ENCODE results near the gene CD37. TPM values are rescaled to one million over a fixed set of nuclear protein-coding genes. Genes with fewer than 3 reads are reported as not detected.

The CD37 gene
- total and polyA plus RNA-seq, 10 of the 15 experiments (the other 5 are each of a cell fraction or from before 2014, with no cell fraction given), result 34.1 to 359 (median 108) TPM

DNA sequence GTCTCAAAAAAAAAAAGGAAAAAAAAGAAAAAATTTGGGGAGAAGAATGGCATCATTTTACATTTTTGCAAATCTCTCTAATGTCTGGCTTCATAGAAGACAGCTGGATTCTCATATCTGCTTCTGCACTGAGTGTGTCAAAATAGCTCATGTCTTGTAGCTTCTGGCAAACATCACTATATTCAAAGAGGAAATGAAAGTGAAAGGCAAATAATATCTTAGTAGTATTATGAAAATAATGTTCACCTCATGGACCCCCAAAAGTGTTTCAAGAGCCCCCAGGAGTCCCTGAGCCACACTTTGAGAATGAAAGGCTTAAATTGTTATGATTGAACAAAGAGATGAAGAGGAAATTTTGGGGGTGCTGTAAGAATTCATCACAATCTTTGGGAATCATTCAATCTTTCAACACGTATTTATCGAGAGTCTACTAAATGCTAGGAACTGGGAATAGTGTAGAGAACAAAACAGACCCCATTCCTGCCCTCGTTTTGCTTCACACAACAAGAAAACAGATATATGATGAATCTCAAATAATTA is 9.0 kb upstream of the CD37 start:
- ATAC-seq, result peak; percentile 60
- WGBS (ENCODE audit: insufficient coverage, insufficient replicate concordance, low lambda C conversion rate, missing lambda C conversion rate), result 38% methylated on average over 3 of the region's 3 CpGs
- Histone ChIP-seq H2AFZ (ENCODE audit: control insufficient read depth, low read depth, low read length) (peak overlapping the region; percentile 72), H3K79me2 (ENCODE audit: control insufficient read depth, insufficient read depth, low read length) (no peaks in the 10 kb centered on the region; the same call in 1 of the 2 replicates), H3K4me3 (no peak overlapping the region; the same call in 1 of the 2 replicates), H3K4me2 (ENCODE audit: control insufficient read depth, insufficient read depth) (peak overlapping the region; percentile 72), H3K4me1 (ENCODE audit: control insufficient read depth, insufficient read depth, low read length) (peaks cover 49% of the 10 kb centered on the region), H4K20me1 (ENCODE audit: control insufficient read depth, insufficient read depth) (no peaks in the 10 kb centered on the region), H3K9ac (ENCODE audit: control insufficient read depth, insufficient read depth, low read length) (no peak overlapping the region), H3K27ac (ENCODE audit: control insufficient read depth, insufficient read depth) (peak overlapping the region; percentile 87), H3K9me3 (replicated peaks; ENCODE audit: control insufficient read depth, insufficient read depth, low read length) (peaks cover 3% of the 10 kb centered on the region; the same call in 2 of the 3 replicates), H3K27me3 (replicated peaks in 1 of 2; ENCODE audit: control insufficient read depth in 2 of 2, insufficient read depth in 2 of 2, low read length in 1 of 2) (no peaks in the 10 kb centered on the region), H3K36me3 (ENCODE audit: control insufficient read depth in 2 of 2, insufficient read depth in 2 of 2, low read length in 1 of 2) (no peaks in the 10 kb centered on the region)
- intact Hi-C loops (cut with micrococcal nuclease; ENCODE audit: unreplicated experiment) (no loop called here), in situ Hi-C loops (cut with MboI) (no loop called here)
- no peak for FAIRE-seq
- no peak for DNase-seq (ENCODE audit: low read depth, low spot score)
- ChIA-PET CTCF (interaction anchor here (0.6 to 2.7 kb wide), 16 partner anchors 8 to 316 kb away, joined by 3 to 12 read pairs (median 4); no protein-coding TSS in a partner anchor), SMC1A (ENCODE audit: uncharacterized antibody, unreplicated experiment) (interaction anchor here (0.6 to 1.8 kb wide), 7 partner anchors 8 to 49 kb away, joined by 3 to 11 read pairs (median 5); partner anchors contain the start of gene CD37), RAD21 (ENCODE audit: unreplicated experiment) (interaction anchor here (0.7 to 1.8 kb wide), 12 partner anchors 9 to 100 kb away, joined by 3 to 15 read pairs (median 4); partner anchors contain the start of gene CD37), POLR2A (interaction anchor here (0.5 to 2.7 kb wide), 8 partner anchors 10 to 333 kb away, joined by 3 to 24 read pairs (median 4); partner anchors contain the start of genes ALDH16A1, CD37, GYS1 and KASH5)
- no TSS peak for BruUV-seq (replicated peaks)
- TF ChIP-seq MYB (IDR thresholded peaks at IDR 0.05; ENCODE audit: borderline replicate concordance, low read depth, low read length) (no peak), ZNF24 (IDR thresholded peaks at IDR 0.05) (peak; percentile 56; the same call in 1 of the 2 replicates), ATF7 (IDR thresholded peaks at IDR 0.05; ENCODE audit: low read depth) (peak; percentile 55; the same call in 1 of the 2 replicates), YY1 (IDR thresholded peaks at IDR 0.05; ENCODE audit: low read depth, low read length) (0 out of 2 replicates have a peak, but pooled peaks have one; percentile 16), GATAD2B (conservative IDR thresholded peaks at IDR 0.05; ENCODE audit: low read depth) (0 out of 2 replicates have a peak, but pooled peaks have one; percentile 29), FOXM1 (IDR thresholded peaks at IDR 0.05; ENCODE audit: low read depth, low read length) (no peak), HDAC2 (IDR thresholded peaks at IDR 0.05) (no peak)
- TF ChIP-seq, protein P1, sequence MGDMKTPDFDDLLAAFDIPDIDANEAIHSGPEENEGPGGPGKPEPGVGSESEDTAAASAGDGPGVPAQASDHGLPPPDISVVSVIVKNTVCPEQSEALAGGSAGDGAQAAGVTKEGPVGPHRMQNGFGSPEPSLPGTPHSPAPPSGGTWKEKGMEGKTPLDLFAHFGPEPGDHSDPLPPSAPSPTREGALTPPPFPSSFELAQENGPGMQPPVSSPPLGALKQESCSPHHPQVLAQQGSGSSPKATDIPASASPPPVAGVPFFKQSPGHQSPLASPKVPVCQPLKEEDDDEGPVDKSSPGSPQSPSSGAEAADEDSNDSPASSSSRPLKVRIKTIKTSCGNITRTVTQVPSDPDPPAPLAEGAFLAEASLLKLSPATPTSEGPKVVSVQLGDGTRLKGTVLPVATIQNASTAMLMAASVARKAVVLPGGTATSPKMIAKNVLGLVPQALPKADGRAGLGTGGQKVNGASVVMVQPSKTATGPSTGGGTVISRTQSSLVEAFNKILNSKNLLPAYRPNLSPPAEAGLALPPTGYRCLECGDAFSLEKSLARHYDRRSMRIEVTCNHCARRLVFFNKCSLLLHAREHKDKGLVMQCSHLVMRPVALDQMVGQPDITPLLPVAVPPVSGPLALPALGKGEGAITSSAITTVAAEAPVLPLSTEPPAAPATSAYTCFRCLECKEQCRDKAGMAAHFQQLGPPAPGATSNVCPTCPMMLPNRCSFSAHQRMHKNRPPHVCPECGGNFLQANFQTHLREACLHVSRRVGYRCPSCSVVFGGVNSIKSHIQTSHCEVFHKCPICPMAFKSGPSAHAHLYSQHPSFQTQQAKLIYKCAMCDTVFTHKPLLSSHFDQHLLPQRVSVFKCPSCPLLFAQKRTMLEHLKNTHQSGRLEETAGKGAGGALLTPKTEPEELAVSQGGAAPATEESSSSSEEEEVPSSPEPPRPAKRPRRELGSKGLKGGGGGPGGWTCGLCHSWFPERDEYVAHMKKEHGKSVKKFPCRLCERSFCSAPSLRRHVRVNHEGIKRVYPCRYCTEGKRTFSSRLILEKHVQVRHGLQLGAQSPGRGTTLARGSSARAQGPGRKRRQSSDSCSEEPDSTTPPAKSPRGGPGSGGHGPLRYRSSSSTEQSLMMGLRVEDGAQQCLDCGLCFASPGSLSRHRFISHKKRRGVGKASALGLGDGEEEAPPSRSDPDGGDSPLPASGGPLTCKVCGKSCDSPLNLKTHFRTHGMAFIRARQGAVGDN (IDR thresholded peaks at IDR 0.05), result 0 out of 2 replicates have a peak, but pooled peaks have one; percentile 27
- TF ChIP-seq, protein P2, sequence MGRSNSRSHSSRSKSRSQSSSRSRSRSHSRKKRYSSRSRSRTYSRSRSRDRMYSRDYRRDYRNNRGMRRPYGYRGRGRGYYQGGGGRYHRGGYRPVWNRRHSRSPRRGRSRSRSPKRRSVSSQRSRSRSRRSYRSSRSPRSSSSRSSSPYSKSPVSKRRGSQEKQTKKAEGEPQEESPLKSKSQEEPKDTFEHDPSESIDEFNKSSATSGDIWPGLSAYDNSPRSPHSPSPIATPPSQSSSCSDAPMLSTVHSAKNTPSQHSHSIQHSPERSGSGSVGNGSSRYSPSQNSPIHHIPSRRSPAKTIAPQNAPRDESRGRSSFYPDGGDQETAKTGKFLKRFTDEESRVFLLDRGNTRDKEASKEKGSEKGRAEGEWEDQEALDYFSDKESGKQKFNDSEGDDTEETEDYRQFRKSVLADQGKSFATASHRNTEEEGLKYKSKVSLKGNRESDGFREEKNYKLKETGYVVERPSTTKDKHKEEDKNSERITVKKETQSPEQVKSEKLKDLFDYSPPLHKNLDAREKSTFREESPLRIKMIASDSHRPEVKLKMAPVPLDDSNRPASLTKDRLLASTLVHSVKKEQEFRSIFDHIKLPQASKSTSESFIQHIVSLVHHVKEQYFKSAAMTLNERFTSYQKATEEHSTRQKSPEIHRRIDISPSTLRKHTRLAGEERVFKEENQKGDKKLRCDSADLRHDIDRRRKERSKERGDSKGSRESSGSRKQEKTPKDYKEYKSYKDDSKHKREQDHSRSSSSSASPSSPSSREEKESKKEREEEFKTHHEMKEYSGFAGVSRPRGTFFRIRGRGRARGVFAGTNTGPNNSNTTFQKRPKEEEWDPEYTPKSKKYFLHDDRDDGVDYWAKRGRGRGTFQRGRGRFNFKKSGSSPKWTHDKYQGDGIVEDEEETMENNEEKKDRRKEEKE (IDR thresholded peaks at IDR 0.05), result no peak
- TF ChIP-seq, protein P3, sequence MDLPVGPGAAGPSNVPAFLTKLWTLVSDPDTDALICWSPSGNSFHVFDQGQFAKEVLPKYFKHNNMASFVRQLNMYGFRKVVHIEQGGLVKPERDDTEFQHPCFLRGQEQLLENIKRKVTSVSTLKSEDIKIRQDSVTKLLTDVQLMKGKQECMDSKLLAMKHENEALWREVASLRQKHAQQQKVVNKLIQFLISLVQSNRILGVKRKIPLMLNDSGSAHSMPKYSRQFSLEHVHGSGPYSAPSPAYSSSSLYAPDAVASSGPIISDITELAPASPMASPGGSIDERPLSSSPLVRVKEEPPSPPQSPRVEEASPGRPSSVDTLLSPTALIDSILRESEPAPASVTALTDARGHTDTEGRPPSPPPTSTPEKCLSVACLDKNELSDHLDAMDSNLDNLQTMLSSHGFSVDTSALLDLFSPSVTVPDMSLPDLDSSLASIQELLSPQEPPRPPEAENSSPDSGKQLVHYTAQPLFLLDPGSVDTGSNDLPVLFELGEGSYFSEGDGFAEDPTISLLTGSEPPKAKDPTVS (IDR thresholded peaks at IDR 0.05; ENCODE audit: low read depth, low read length), result no peak

All from GM12878 (cell line).